OCI-LY7 (cell line): ENCODE measurements around the gene GREB1.

ENCODE experiments used
- CTCF ChIP-seq: fragments of 200-600 bp; sonication (generic); conservative IDR thresholded peaks from 2 replicates; pipeline ENCODE4 v1.5.1; 2014; ENCODE audit warnings: mild to moderate bottlenecking, antibody characterized with exemption, low read length, moderate library complexity, mixed read lengths
- EZH2phosphoT487 ChIP-seq: fragments of 200-600 bp; sonication (generic); IDR thresholded peaks from 2 replicates; pipeline ENCODE4 v1.6.1; 2018; ENCODE audit warnings: low read depth, borderline replicate concordance, mild to moderate bottlenecking, mixed run types, antibody characterized with exemption, low read length, moderate library complexity, mixed read lengths

- TF ChIP-seq CTCF = no peak
- TF ChIP-seq EZH2phosphoT487 = no peak
Measured at GRCh38 chr2:11512431-11512830, 21.4 kb upstream of the GREB1 start.
